SJSA1 (cell line): ENCODE data around the gene AMER2. TPM values are rescaled to one million over a fixed set of nuclear protein-coding genes. Genes with fewer than 3 reads are reported as not detected.

Experiments used
- DNase-seq, 2 experiments: peaks; one replicate each; pipeline ENCODE4 v3.0.0-alpha.2; 2015 to 2020; ENCODE audit warnings: low spot score in 2 of 2, low read depth in 1 of 2
- H3K27ac ChIP-seq: fragments of 250-450 bp; sonication (Bioruptor Pico); 2 replicates; pipeline ENCODE4 v1.5.1; 2020; ENCODE audit warnings: mild to moderate bottlenecking, moderate library complexity
- H3K27me3 ChIP-seq: fragments of 250-450 bp; sonication (Bioruptor Pico); replicated peaks from 2 replicates; pipeline ENCODE4 v1.5.1; 2020; ENCODE audit warnings: mild to moderate bottlenecking, moderate library complexity
- H3K36me3 ChIP-seq: fragments of 250-450 bp; sonication (Bioruptor Pico); 2 replicates; pipeline ENCODE4 v1.5.1; 2020; ENCODE audit warnings: mild to moderate bottlenecking
- H3K4me1 ChIP-seq: fragments of 250-450 bp; sonication (Bioruptor Pico); replicated peaks from 2 replicates; pipeline ENCODE4 v1.6.1; 2021; ENCODE audit warnings: mild to moderate bottlenecking
- H3K4me3 ChIP-seq: fragments of 250-450 bp; sonication (Bioruptor Pico); 2 replicates; pipeline ENCODE4 v1.5.1; 2020; ENCODE audit warnings: mild to moderate bottlenecking
- H3K9me3 ChIP-seq: fragments of 250-450 bp; sonication (Bioruptor Pico); replicated peaks from 2 replicates; pipeline ENCODE4 v1.5.1; 2020; ENCODE audit warnings: mild to moderate bottlenecking
- total RNA-seq: library from RNA; depleted of rRNA; stranded (reverse); fragments of >200 nt; shearing (Covaris generic); gene quantifications from 2 replicates; pipeline ENCODE4 v1.2.3, GENCODE V29; 2014

The AMER2 gene
- total RNA-seq, 1 experiment from 2014 or later: not detected

- no peaks in the 10 kb centered on the region for H3K36me3 ChIP-seq
- no peak overlapping the region for H3K27ac ChIP-seq
- peaks cover 5% of the 10 kb centered on the region; the same call in 1 of the 2 replicates for H3K27me3 ChIP-seq
- DNase-seq: no peak
- no peak overlapping the region for H3K4me3 ChIP-seq
- H3K9me3 ChIP-seq: no peaks in the 10 kb centered on the region
- H3K4me1 ChIP-seq: no peaks in the 10 kb centered on the region
Observed at GRCh38 chr13:25196971-25197370, 24.9 kb upstream of the AMER2 start.

DNA sequence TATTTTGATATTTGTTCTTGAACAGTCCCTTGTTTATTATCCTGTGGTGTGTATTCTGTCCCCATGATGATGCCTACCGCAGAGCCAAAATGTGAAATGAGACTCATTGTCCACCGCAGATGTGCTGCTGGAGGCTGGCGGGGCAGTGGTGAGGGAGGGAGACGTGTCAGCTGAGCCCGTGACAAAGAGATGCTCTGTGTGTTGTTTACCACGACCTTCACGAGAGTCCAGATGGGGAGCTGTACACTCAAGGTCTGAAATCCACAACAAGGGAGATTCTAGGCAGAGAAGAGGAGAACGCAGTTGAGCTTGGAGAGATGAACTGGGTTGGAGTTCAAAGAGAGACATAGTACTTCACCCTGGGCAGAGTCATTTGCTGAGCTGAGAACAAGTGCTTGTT, 20.8 kb upstream of the AMER2 start:
- H3K36me3 ChIP-seq: no peaks in the 10 kb centered on the region
- no peak for DNase-seq

GRCh38 chr13:25192489-25192888, 20.4 kb upstream of the AMER2 start:
- H3K9me3 ChIP-seq: no peaks in the 10 kb centered on the region

More for the DNA sequence above, 20.8 kb upstream of the AMER2 start:
- Histone ChIP-seq H3K4me3 (no peak overlapping the region), H3K9me3 (no peaks in the 10 kb centered on the region), H3K27me3 (peaks cover 5% of the 10 kb centered on the region; the same call in 1 of the 2 replicates), H3K4me1 (no peaks in the 10 kb centered on the region), H3K27ac (no peak overlapping the region)

GRCh38 chr13:25192052-25192451, 20.0 kb upstream of the AMER2 start:
- Histone ChIP-seq H3K27me3 (peaks cover 5% of the 10 kb centered on the region; the same call in 1 of the 2 replicates), H3K27ac (no peak overlapping the region), H3K9me3 (no peaks in the 10 kb centered on the region), H3K36me3 (no peaks in the 10 kb centered on the region), H3K4me3 (no peak overlapping the region), H3K4me1 (no peaks in the 10 kb centered on the region)
- DNase-seq: no peak

More at GRCh38 chr13:25192489-25192888, 20.4 kb upstream of the AMER2 start:
- Histone ChIP-seq H3K4me3 (no peak overlapping the region), H3K27ac (no peak overlapping the region), H3K4me1 (no peaks in the 10 kb centered on the region), H3K36me3 (no peaks in the 10 kb centered on the region), H3K27me3 (peaks cover 5% of the 10 kb centered on the region; the same call in 1 of the 2 replicates)
- no peak for DNase-seq

DNA sequence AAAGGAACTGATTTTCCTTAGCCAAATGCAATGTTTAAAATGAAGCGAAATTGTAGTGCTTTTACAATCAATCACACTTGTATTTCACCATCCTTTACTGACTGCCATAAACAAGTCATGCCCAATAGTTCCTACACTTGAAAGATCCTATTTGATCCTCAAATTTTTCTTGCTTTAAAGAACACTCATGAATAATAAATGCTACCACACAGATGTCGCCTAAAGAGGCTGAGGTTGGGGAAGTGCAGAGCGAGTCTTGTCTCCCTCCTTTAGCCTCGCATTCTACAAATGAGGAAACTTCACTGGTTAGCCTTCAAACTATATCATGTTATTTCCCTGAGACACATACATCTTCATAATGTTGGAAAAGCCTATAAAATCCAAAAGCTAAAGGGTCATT, 18.7 kb upstream of the AMER2 start:
- no peaks in the 10 kb centered on the region for H3K4me1 ChIP-seq

GRCh38 chr13:25190256-25190655, 18.2 kb upstream of the AMER2 start:
- no peak for DNase-seq
- Histone ChIP-seq H3K9me3 (no peaks in the 10 kb centered on the region), H3K4me3 (no peak overlapping the region), H3K4me1 (no peaks in the 10 kb centered on the region), H3K36me3 (no peaks in the 10 kb centered on the region), H3K27ac (no peak overlapping the region), H3K27me3 (peaks cover 5% of the 10 kb centered on the region; the same call in 1 of the 2 replicates)

More for the DNA sequence above, 18.7 kb upstream of the AMER2 start:
- H3K27me3 ChIP-seq: peaks cover 5% of the 10 kb centered on the region; the same call in 1 of the 2 replicates
- DNase-seq: no peak
- no peak overlapping the region for H3K27ac ChIP-seq
- H3K36me3 ChIP-seq: no peaks in the 10 kb centered on the region
- no peak overlapping the region for H3K4me3 ChIP-seq
- no peaks in the 10 kb centered on the region for H3K9me3 ChIP-seq

DNA sequence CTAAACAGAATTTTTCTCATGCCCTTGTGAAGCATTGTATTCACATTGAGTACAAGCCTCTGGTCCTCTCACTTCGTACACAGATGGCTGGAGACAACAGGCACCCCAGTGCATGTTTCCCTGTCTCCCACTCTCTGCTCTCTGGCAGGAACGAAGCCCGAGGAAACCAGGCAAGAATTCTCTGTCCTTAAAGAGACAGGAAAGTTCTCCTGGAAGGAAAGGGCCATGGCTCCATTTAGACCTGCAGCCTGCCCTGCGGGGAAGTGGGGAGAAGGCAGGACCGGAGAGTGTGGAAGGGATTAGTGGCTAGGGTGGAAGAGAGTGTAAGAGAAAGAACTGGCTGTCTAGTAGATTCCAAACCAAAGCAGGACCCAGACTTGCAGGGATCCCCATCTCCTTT, 15.5 kb upstream of the AMER2 start:
- Histone ChIP-seq H3K36me3 (no peaks in the 10 kb centered on the region), H3K27ac (no peak overlapping the region)

GRCh38 chr13:25186187-25186586, 14.1 kb upstream of the AMER2 start:
- no peak overlapping the region for H3K4me3 ChIP-seq
- H3K9me3 ChIP-seq: no peaks in the 10 kb centered on the region
- H3K27ac ChIP-seq: no peak overlapping the region
- H3K27me3 ChIP-seq: no peaks in the 10 kb centered on the region; the same call in 1 of the 2 replicates
- no peaks in the 10 kb centered on the region for H3K36me3 ChIP-seq
- no peak for DNase-seq
- H3K4me1 ChIP-seq: no peaks in the 10 kb centered on the region

More for the DNA sequence above, 15.5 kb upstream of the AMER2 start:
- no peak overlapping the region for H3K4me3 ChIP-seq
- DNase-seq: no peak
- no peaks in the 10 kb centered on the region for H3K4me1 ChIP-seq
- H3K27me3 ChIP-seq: no peaks in the 10 kb centered on the region; the same call in 1 of the 2 replicates
- H3K9me3 ChIP-seq: no peaks in the 10 kb centered on the region

GRCh38 chr13:25181597-25181996, 9.5 kb upstream of the AMER2 start:
- no peak for DNase-seq
- Histone ChIP-seq H3K27me3 (no peaks in the 10 kb centered on the region), H3K4me3 (no peak overlapping the region), H3K4me1 (no peaks in the 10 kb centered on the region), H3K36me3 (no peaks in the 10 kb centered on the region), H3K9me3 (no peaks in the 10 kb centered on the region), H3K27ac (no peak overlapping the region)

GRCh38 chr13:25180775-25181537, 8.9 kb upstream of the AMER2 start:
- Histone ChIP-seq H3K4me1 (no peaks in the 10 kb centered on the region), H3K27me3 (no peaks in the 10 kb centered on the region), H3K9me3 (no peaks in the 10 kb centered on the region), H3K36me3 (no peaks in the 10 kb centered on the region), H3K4me3 (no peak overlapping the region), H3K27ac (no peak overlapping the region)
- DNase-seq: no peak

DNA sequence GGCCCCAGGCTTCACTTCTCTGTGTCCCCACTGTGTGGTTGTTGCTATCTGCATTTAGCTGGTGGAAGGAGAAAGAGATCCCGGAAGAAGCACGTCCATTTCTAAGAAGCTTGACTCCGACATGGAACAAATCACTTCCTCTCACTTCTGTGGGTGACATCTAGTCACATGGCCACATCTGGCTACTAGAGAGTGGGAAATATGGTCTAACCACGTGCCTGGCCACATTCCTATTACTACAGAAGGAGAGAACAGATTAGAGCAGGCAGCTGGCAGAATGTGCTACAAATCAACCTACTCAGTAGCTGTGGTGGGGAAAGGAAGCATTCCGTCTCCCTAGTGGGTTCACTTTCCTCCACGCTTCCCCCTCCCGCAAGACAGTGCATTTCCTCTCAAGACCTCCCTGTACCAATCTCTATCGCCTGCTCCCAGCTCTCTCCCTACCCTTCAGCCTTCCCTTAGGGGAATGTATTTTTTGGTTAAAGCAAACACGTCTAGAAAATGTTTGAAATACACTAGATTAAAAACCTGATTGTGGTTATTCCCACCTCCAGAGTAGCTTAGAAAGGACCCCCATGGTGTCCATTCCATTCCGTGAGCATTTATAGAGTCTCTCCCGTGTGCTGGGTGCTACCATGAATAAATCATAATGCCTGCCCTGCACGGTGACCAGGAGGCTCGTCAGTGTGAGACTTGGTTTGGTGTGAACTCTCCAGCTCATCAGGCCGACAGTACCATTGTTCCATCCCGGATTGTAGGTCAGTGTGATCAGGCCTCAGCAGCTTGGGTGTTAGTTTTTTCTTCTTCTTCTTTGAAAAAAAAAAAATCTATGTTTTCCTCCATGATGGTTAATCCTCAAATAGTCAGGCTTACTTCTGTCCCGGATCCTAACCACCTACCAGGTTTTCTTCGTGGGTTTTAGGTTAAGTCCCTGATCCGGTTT, 8.0 kb upstream of the AMER2 start:
- no peaks in the 10 kb centered on the region; the same call in 1 of the 2 replicates for H3K27me3 ChIP-seq
- no peaks in the 10 kb centered on the region for H3K9me3 ChIP-seq
- no peaks in the 10 kb centered on the region for H3K4me1 ChIP-seq
- DNase-seq: no peak
- H3K36me3 ChIP-seq: no peaks in the 10 kb centered on the region
- no peak overlapping the region for H3K27ac ChIP-seq
- H3K4me3 ChIP-seq: no peak overlapping the region

- Histone ChIP-seq H3K4me1 (no peaks in the 10 kb centered on the region), H3K27me3 (peaks cover 2% of the 10 kb centered on the region; the same call in 1 of the 2 replicates), H3K27ac (no peak overlapping the region), H3K9me3 (no peaks in the 10 kb centered on the region), H3K4me3 (no peak overlapping the region), H3K36me3 (no peaks in the 10 kb centered on the region)
- no peak for DNase-seq
Observed at GRCh38 chr13:25179011-25179410, 6.9 kb upstream of the AMER2 start.

- no peaks in the 10 kb centered on the region for H3K36me3 ChIP-seq
- DNase-seq: no peak
- no peak overlapping the region for H3K4me3 ChIP-seq
- peaks cover 6% of the 10 kb centered on the region for H3K27me3 ChIP-seq
- no peaks in the 10 kb centered on the region for H3K4me1 ChIP-seq
- no peaks in the 10 kb centered on the region for H3K9me3 ChIP-seq
- H3K27ac ChIP-seq: no peak overlapping the region
Observed at GRCh38 chr13:25178070-25178469, 6.0 kb upstream of the AMER2 start.

- H3K27ac ChIP-seq: no peak overlapping the region
- peaks cover 10% of the 10 kb centered on the region for H3K27me3 ChIP-seq
- H3K36me3 ChIP-seq: no peaks in the 10 kb centered on the region
- DNase-seq: no peak
- H3K4me3 ChIP-seq: no peak overlapping the region
- H3K9me3 ChIP-seq: no peaks in the 10 kb centered on the region
- no peaks in the 10 kb centered on the region for H3K4me1 ChIP-seq
Observed at GRCh38 chr13:25177636-25178035, 5.5 kb upstream of the AMER2 start.
